Activated CD4-positive, alpha-beta T cell treated with anti-CD3 and anti-CD28 coated beads for 36 hours (primary cell): ENCODE data around the gene ZNF334. TPM values are rescaled to one million over a fixed set of nuclear protein-coding genes. Genes with fewer than 3 reads are reported as not detected.
A peak's percentile ranks its signal among the peaks of the same experiment; 100 is the strongest.

Experiments
- ATAC-seq: fragments of 200-7000 bp; cut with Tn5 transposase; one replicate; pipeline ENCODE4 v1.10.0; 2021; ENCODE audit warnings: mild to moderate bottlenecking, moderate library complexity
- CTCF ChIA-PET: fragments of 350-600 bp; sonication (Branson Sonifier 250); formaldehyde crosslinking; loops from one replicate; lab custom pipeline; 2021; ENCODE audit warnings: antibody characterized with exemption; lab: Charles Lee
- POLR2A ChIA-PET: fragments of 350-600 bp; sonication (Branson Sonifier 250); formaldehyde crosslinking; loops from one replicate; lab custom pipeline; 2021; ENCODE audit warnings: antibody characterized with exemption, inconsistent platforms; lab: Charles Lee
- DNase-seq: peaks from one replicate; pipeline ENCODE4 v3.0.0-alpha.2; 2020
- H3K27ac Mint-ChIP-seq: one replicate; pipeline ENCODE4 v1.8.0; 2021; ENCODE audit warnings: mixed read lengths
- H3K27me3 Mint-ChIP-seq: one replicate; pipeline ENCODE4 v1.8.0; 2021; ENCODE audit warnings: mixed read lengths
- H3K36me3 Mint-ChIP-seq: one replicate; pipeline ENCODE4 v1.8.0; 2021; ENCODE audit warnings: low read depth, mixed read lengths
- H3K4me1 Mint-ChIP-seq: one replicate; pipeline ENCODE4 v1.8.0; 2021; ENCODE audit warnings: mixed read lengths
- H3K4me3 Mint-ChIP-seq: one replicate; pipeline ENCODE4 v1.8.0; 2021; ENCODE audit warnings: mild to moderate bottlenecking, moderate library complexity, mixed read lengths
- H3K9me3 Mint-ChIP-seq: one replicate; pipeline ENCODE4 v1.8.0; 2021; ENCODE audit warnings: low read depth, mixed read lengths
- intact Hi-C, 2 experiments: fragments of 100-400 bp; cut with DNase I in 1 of 2; cut with micrococcal nuclease in 1 of 2; formaldehyde crosslinking; loops; one replicate each; pipeline versions ENCODE4 v1.14.2 to v1.15.1; 2022 to 2024; cut with DNase I, micrococcal nuclease
- total RNA-seq, 2 experiments: library from RNA; stranded (reverse); gene quantifications; one replicate each; pipeline ENCODE4 v1.2.3, GENCODE V29; 2021

Gene ZNF334
- total RNA-seq, 2 experiments from 2014 or later = 3.4 to 4.9 TPM

DNA sequence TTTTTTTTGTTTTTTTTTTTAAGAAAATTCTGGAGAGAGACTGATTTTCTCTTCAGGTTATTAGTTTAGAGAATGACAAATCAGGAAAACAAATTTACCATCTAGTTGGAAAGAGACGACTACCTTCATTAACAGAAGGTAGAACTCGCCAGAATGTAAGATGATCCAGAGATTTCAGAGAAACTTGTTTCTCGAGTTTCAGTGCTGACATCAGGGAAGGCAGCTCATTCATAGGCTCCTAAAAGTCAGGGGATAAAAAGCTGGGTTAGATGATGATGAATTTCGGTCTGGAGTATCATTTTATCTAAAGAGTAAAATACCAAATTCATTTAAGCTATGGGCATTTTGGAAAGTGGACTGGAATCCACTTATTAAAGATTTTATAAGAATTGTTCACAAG lies 27.9 kb downstream of the ZNF334 start:
- DNase-seq = no peak
- peaks cover 47% of the 10 kb centered on the region for H3K27me3 Mint-ChIP-seq
- H3K4me1 Mint-ChIP-seq = peaks cover 3% of the 10 kb centered on the region
- ChIA-PET CTCF (interaction anchor here (0.8 to 1.7 kb wide), 3 partner anchors 14 to 194 kb away, joined by 3 to 6 read pairs (median 4); no protein-coding TSS in a partner anchor), POLR2A (no interaction called here)
- no peaks in the 10 kb centered on the region for H3K36me3 Mint-ChIP-seq
- H3K9me3 Mint-ChIP-seq = no peaks in the 10 kb centered on the region
- intact Hi-C loops = no loop called here
- no peak overlapping the region for H3K27ac Mint-ChIP-seq
- no peak overlapping the region for H3K4me3 Mint-ChIP-seq
- ATAC-seq = no peak

DNA sequence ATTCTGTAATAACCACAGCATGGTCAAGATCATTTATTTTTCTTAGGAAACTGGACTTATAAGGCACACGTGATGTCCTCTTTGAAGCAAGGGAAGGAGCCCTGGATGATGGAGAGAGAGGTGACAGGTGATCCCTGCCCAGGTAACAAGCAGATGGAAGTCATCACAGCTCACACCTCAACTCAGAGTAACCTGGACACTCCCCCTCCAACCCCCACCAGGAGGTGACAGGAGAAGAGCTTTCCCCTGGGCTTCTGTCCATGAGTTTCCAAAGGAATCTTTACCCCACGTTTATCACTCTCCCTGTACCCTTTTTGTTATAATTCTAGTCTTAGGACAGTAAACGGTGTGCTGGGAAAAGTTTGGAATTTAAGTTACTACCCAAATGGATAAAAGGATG lies 28.4 kb downstream of the ZNF334 start:
- Mint-ChIP-seq H3K27me3 (peaks cover 48% of the 10 kb centered on the region), H3K9me3 (no peaks in the 10 kb centered on the region), H3K4me1 (peaks cover 3% of the 10 kb centered on the region), H3K27ac (no peak overlapping the region), H3K4me3 (no peak overlapping the region), H3K36me3 (no peaks in the 10 kb centered on the region)
- DNase-seq (no peak), ATAC-seq (no peak)
- POLR2A ChIA-PET = no interaction called here
- intact Hi-C loops = no loop called here
- CTCF ChIA-PET = interaction anchor here (0.8 to 1.7 kb wide), 3 partner anchors 13 to 195 kb away, joined by 3 to 6 read pairs (median 4); no protein-coding TSS in a partner anchor

DNA sequence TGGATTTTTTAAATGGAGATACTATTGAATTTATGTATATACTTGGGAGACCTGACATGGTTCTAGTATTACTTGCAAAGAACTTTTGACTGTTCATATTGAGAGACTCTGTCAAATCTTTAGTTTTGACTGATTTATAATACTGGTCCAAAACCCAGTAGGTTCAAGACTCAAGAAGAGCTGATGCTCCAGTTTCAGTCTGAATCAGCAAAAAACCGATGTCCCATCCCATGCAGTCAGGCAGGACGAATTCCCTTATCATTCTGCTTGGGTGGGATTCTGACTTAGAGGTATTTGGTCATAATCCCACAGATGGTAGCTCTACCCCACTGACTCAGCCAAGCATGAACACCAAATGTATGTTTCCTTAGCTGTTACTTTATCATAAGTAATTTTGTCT lies 29.5 kb downstream of the ZNF334 start:
- peaks cover 47% of the 10 kb centered on the region for H3K27me3 Mint-ChIP-seq
- POLR2A ChIA-PET = no interaction called here

DNA sequence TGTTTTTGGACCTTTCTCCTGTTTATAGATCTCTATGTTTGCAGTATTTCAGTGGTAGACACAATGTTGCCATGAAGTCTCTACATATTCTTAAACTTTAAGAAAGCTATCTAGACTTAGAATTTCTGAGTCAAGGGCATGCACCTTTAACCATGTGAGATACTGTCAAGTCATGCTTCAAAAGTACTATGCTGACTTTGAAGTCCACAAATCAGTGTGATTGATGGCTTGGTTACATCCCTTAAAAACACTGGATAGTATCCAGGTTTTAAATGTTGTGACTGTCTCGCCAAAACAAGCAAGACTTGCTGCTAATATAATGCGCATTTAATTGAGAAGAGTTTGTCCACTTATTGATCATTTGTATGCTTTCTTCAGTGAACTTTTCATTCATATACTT lies 30.5 kb downstream of the ZNF334 start:
- H3K27ac Mint-ChIP-seq = no peak overlapping the region
- ChIA-PET POLR2A (no interaction called here), CTCF (no interaction called here)
- H3K9me3 Mint-ChIP-seq = no peaks in the 10 kb centered on the region
- H3K36me3 Mint-ChIP-seq = no peaks in the 10 kb centered on the region
- DNase-seq (no peak), ATAC-seq (no peak)
- peaks cover 3% of the 10 kb centered on the region for H3K4me1 Mint-ChIP-seq
- intact Hi-C loops = no loop called here
- peaks cover 47% of the 10 kb centered on the region for H3K27me3 Mint-ChIP-seq
- H3K4me3 Mint-ChIP-seq = no peak overlapping the region

More for the DNA sequence above, 29.5 kb downstream of the ZNF334 start:
- ATAC-seq (no peak), DNase-seq (no peak)
- Mint-ChIP-seq H3K9me3 (no peaks in the 10 kb centered on the region), H3K4me1 (peaks cover 3% of the 10 kb centered on the region), H3K4me3 (no peak overlapping the region), H3K27ac (no peak overlapping the region), H3K36me3 (no peaks in the 10 kb centered on the region)
- CTCF ChIA-PET = interaction anchor here (1.0 kb wide), 1 partner anchor 9 kb away, joined by 5 read pairs; no protein-coding TSS in a partner anchor
- intact Hi-C loops = no loop called here

DNA sequence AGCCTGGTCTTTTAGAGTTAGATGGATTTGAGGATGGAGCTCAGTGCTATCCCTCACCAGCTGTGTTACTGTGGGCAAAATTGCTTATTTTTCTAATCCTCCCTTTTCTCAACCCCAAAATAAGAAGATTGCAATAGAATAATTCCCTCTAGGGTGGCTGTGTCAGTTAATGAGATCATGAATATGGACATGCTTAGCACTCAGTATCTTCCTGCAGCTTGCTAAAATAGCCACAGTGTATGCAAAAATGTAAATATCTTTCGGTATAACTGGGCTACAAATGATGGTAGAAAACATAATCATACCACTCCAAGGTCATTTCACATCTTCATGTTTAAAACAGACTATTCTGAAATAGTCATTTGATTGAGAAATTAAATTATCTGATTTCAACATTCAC lies 35.7 kb downstream of the ZNF334 start:
- POLR2A ChIA-PET = no interaction called here
- intact Hi-C loops = no loop called here
- H3K27ac Mint-ChIP-seq = no peak overlapping the region
- H3K4me1 Mint-ChIP-seq = no peaks in the 10 kb centered on the region
- CTCF ChIA-PET = no interaction called here
- no peak for ATAC-seq
- H3K36me3 Mint-ChIP-seq = no peaks in the 10 kb centered on the region
- H3K27me3 Mint-ChIP-seq = peaks cover 37% of the 10 kb centered on the region
- no peak for DNase-seq
- H3K9me3 Mint-ChIP-seq = no peaks in the 10 kb centered on the region
- no peak overlapping the region for H3K4me3 Mint-ChIP-seq

DNA sequence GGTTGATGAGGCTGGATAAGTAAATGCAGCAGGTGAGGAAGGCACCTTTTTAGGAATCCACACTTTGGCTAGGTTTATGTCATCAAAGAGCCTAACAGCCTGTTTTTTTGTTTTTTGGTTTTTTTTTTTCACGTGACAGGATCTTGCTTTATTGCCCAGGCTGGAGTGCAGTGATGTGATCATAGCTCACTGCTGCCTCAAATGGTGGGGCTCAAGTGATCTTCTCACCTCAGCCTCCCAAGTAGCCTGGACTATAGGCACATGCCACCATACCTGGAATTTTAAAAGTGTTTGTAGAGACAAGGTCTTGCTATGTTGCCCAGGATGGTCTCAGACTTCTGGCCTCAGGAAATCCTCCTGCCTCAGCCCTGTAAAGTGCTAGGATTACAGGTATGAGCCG lies 36.1 kb downstream of the ZNF334 start:
- no peaks in the 10 kb centered on the region for H3K36me3 Mint-ChIP-seq
- DNase-seq = no peak
- no peaks in the 10 kb centered on the region for H3K9me3 Mint-ChIP-seq
- no peak for ATAC-seq
- peaks cover 41% of the 10 kb centered on the region for H3K27me3 Mint-ChIP-seq
- ChIA-PET POLR2A (no interaction called here), CTCF (interaction anchor here (0.6 to 0.7 kb wide), 2 partner anchors 39 to 1775 kb away, joined by 3 read pairs; no protein-coding TSS in a partner anchor)
- H3K4me1 Mint-ChIP-seq = no peaks in the 10 kb centered on the region
- no peak overlapping the region for H3K4me3 Mint-ChIP-seq
- intact Hi-C loops = no loop called here
- H3K27ac Mint-ChIP-seq = no peak overlapping the region

DNA sequence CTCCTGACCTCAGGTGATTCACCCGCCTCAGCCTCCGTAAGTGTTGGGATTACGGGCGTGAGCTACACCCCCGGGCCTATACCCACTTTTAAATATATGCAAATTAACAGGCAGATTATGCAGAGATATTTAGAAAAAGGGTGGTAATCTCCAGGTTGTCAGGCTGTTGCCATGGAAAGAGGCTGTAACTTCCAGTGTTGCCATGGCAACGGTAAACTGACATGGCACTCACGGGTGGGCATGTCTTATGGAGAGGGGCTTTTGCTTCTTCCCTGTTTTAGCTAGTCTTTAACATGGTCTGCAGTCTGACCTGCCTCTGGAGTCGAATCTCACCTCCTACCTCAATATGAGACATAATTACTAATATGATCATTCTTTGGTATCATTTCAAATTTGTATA lies 44.9 kb downstream of the ZNF334 start:
- peaks cover 13% of the 10 kb centered on the region for H3K27me3 Mint-ChIP-seq
- H3K4me1 Mint-ChIP-seq = no peaks in the 10 kb centered on the region
- no peak overlapping the region for H3K27ac Mint-ChIP-seq
- ATAC-seq = no peak
- no peak overlapping the region for H3K4me3 Mint-ChIP-seq
- no peaks in the 10 kb centered on the region for H3K9me3 Mint-ChIP-seq
- no peak for DNase-seq
- intact Hi-C loops = no loop called here
- POLR2A ChIA-PET = no interaction called here
- CTCF ChIA-PET = no interaction called here
- H3K36me3 Mint-ChIP-seq = no peaks in the 10 kb centered on the region

DNA sequence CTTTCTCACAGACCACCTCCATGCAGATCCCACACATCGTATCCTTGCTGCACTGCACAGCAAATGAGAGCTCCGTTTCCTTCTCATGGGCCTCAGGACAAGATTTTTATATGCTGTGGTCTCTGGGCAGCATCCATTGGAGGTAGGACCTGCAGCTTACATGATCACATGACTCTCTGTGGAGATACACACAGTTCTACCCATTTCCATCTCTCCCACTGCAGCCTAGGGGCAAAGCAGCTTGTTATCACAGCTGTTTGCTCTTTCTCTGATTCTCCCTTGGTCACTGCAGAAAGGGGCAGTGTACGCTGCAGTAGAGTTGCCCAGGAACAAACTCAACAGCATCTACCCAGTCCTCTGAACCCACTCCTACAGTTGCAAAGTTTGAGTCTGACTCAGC lies 48.9 kb downstream of the ZNF334 start:
- Mint-ChIP-seq H3K27ac (no peak overlapping the region), H3K4me1 (no peaks in the 10 kb centered on the region), H3K9me3 (no peaks in the 10 kb centered on the region), H3K4me3 (no peak overlapping the region), H3K36me3 (no peaks in the 10 kb centered on the region), H3K27me3 (peaks cover 8% of the 10 kb centered on the region)
- CTCF ChIA-PET = no interaction called here
- intact Hi-C loops = no loop called here
- DNase-seq (no peak), ATAC-seq (no peak)
- POLR2A ChIA-PET = no interaction called here

DNA sequence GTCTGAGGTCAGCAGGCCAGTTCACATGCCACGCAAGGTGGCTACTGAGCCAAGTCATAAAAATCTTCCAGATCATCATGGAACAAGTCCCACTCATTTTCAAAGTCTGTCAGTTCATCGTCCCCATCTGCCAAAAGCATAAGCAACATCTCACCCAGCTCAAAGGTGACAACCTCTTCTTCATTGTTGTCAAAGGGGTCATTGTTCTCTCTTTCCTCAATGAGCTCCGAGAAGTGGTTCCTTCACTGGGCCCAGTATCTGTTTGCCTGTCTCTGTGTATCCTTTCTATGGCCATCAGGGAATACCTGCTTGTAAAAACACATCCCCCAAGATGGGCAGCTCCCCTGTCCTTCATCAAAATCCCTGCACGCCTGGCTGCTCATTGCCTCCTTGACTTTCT lies 49.5 kb downstream of the ZNF334 start:
- Mint-ChIP-seq H3K27me3 (peaks cover 13% of the 10 kb centered on the region), H3K4me3 (no peak overlapping the region), H3K9me3 (no peaks in the 10 kb centered on the region), H3K27ac (no peak overlapping the region), H3K4me1 (no peaks in the 10 kb centered on the region), H3K36me3 (no peaks in the 10 kb centered on the region)
- DNase-seq = no peak
- ChIA-PET CTCF (no interaction called here), POLR2A (no interaction called here)
- ATAC-seq = no peak
- intact Hi-C loops = no loop called here

DNA sequence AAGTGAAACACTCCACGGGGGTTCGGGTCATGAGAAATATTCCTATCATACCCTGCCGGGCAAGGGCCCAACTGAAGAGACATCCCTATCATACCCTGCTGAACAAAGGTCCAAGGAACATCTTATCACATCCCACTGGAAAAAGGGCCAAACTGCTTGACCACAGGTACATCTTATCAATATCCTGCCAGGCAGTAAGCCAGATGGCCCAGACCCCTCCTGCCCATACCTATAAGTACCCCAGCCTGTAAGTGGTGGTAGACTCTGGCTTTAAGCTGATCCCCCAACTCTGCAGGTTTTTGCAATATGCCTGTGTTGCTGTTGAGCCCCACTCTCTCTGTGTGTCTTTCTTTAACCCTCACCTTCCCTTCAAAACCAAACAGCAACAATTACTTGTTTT lies 51.6 kb downstream of the ZNF334 start:
- Mint-ChIP-seq H3K4me3 (no peak overlapping the region), H3K4me1 (no peaks in the 10 kb centered on the region), H3K9me3 (peaks cover 5% of the 10 kb centered on the region), H3K27ac (no peak overlapping the region), H3K27me3 (peaks cover 21% of the 10 kb centered on the region), H3K36me3 (peaks cover 1% of the 10 kb centered on the region)
- POLR2A ChIA-PET = no interaction called here
- no peak for ATAC-seq
- DNase-seq = no peak
- intact Hi-C loops = no loop called here
- CTCF ChIA-PET = no interaction called here

DNA sequence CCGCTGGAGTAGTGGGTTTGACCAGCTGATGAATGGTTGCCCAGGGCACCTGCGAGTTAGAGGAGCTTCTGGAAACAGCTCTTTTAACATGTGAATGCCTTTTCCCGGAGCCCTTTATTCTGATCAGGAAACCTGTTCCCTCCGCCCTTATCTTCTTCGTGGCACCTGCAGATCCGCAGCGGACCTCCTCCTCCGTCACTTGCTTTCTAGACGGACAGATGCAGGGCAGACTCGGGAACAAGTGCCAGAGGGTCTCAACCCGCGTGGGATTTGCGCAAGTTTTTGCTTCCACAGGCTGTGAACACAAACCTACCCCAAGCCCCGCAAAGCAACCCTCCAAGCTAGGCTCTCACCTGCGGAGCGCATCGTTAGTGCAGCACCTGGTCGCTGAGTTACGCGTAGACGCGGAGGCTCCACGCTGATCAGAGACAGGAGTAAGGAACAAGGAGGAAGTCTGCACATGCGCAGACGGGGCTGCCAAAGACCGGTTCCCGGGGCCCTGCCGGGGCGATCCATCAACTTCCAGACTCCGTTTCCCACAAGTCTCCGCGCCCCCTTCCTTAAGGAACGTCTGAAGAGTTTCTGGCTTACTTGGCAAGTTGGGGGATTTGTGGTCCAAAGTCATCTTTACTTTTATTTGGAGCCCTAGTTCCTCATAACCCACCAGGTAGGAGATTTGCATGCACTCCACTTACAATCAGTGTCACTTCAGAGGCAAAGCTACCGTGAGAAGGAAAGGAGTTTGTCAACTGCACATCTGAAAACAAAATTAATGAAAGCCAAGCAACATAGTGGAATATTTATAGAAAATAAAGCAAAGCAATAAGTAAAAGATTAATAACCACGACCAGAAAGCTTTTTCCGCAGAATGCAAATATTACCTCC lies 54.3 kb downstream of the ZNF334 start:
- Mint-ChIP-seq H3K27me3 (peaks cover 28% of the 10 kb centered on the region), H3K27ac (no peak overlapping the region), H3K9me3 (peaks cover 20% of the 10 kb centered on the region), H3K36me3 (peaks cover 4% of the 10 kb centered on the region), H3K4me1 (no peaks in the 10 kb centered on the region), H3K4me3 (no peak overlapping the region)
- POLR2A ChIA-PET = interaction anchor here (0.6 kb wide), 1 partner anchor 1436 kb away, joined by 3 read pairs; no protein-coding TSS in a partner anchor
- DNase-seq (peak; percentile 19), ATAC-seq (no peak)
- intact Hi-C loops = no loop called here
- CTCF ChIA-PET = interaction anchor here (0.8 kb wide), 1 partner anchor 184 kb away, joined by 3 read pairs; no protein-coding TSS in a partner anchor
